Ureter (tissue), 1 donor: Measurements from ENCODE around the gene LMO3. TPM values are rescaled to one million over a fixed set of nuclear protein-coding genes. Genes with fewer than 3 reads are reported as not detected.
A peak's percentile ranks its signal among the peaks of the same experiment; 100 is the strongest.

Source experiments
- DNase-seq: peaks from one replicate; pipeline ENCODE4 v3.0.0-alpha.2; 2020; ENCODE audit warnings: low spot score
- total RNA-seq: library from RNA; stranded (reverse); gene quantifications from one replicate; pipeline ENCODE4 v1.2.4, GENCODE V29; 2023
- donor health status: DM: yes; HTN: yes; CAD: no.

LMO3 gene
- 12.9 TPM for total RNA-seq

DNA sequence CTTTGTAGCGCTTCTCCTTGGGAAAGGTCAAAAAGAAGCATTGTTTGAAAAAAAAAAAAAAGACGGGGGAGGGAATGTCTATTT, at the start of gene LMO3:
Gene LMO3, minus strand, starts transcription at position 46 of the 84 bp plus-strand sequence. CDS start 5,302 bp downstream, outside the sequence.
- no peak for DNase-seq

DNA sequence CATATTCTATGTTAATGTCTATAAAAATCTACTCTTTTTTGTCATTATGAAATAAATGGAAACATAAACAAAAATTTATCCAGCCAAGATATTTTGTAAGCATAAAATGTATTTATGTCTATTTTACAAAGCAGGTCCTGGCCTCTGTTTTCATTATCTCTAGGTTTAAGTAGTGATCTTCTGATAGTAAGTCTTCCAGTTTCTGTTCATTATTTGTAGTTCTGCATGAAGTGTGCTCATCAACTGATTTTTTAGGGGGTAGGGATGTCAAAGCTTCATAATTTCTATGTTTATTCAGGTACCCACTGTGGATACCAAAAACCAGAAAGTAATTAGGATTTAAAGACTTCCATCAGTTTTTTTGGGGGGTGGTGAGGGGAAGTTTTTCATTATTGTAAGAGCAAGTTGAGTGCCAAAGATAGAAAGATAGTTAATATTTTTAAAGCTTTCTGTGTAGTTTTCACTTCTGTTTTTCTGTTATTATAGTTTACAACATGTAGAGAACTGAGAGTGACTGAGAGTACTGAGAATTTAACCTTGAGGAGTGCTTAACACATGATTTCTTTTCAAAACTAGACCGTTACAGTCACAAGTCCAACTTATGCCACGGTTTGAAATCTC, 30.6 kb upstream of the LMO3 start:
- no peak for DNase-seq

DNA sequence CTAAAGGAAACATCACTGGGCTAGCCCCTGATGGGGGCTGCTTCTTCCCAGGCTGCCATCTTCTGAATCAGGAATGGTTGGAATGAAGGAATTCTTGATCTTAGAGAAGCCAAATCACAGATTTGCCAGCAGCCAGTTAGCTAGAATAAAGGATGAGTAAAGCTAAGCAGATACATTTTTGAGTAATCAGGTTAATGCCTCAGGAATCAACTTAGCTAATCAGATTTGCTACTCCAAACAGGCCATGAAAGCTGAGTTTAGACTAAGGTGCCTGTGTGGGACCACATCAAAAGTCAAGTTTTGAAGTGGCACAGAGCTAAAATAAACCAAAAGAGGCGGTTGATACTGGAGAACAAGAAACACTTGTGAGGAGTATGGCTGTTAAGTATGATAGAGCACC, 28.8 kb upstream of the LMO3 start:
- DNase-seq = no peak

DNA sequence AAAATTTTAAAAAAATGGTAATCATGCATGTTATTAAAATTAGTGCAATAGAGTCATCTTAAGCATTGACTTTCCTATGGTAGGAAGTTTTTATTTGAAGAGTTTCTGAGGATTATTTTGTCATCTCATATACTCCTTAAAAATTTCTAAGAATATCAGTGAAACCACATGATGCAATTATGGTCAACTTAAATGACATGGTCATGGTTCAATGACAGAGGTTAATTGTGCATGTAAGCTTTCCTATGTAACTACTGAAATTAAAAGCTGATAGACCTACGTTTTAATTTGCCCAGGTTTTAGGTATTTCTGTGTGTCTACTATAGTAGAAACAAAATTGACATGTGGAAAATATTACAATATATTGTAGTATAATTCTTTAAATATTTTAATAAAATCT, 21.0 kb upstream of the LMO3 start:
- DNase-seq = no peak

DNA sequence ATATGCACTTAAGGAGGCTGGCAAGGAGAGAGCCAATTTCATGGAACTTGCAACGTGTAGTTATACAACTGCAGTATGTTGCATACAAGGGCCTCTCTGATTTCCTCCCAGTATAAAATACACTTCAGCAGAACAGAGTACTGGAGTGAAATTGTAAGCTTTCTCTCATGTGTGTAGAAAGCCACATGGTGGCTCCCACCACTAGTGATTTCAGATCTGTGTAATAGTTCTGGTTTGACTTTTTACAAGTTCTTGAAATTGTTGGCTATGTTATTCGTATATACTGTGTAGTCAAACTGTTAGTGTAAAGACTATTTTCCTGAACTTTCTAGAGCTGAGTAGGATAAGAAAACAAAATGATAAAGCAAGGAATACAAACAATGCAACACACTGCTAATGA, 16.4 kb upstream of the LMO3 start:
- no peak for DNase-seq

DNA sequence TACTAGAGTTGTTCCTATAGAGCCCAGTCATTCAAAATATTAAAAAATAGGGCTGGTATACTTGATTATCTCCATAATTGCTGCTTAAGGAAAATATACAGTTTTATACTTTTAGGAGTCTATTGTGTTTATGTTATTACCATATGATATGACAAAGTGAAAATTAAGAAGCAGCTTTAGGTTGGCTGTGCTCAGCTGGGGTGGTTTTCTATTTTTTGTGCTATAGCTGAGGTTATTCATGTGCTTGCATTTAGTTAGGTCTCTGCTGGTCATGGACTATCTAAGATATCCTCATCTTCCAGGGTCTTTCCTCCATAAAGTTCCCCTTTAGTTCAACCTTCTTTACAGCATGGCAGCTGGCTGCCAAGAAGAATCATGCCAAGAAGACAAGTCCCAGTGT, 13.6 kb upstream of the LMO3 start:
- no peak for DNase-seq

DNA sequence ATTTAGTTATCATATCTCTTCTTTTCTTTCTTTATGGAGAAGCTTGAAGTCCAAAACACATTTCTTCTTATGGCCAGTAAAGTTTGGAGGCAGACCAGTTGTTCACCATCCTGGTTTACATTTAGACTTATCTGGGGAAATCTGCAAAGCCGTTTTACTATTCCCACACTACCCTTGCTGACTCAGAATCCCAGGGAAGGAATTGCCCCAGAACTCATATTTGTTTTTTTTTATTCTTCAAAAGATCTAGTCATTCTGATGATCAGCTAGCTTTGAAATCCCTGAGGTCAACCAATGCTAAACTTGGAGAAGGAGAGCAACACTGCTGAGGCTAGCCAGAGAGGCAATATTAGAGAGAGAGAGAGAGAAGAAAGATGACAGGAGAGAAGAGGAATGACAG, 12.3 kb upstream of the LMO3 start:
- no peak for DNase-seq

DNA sequence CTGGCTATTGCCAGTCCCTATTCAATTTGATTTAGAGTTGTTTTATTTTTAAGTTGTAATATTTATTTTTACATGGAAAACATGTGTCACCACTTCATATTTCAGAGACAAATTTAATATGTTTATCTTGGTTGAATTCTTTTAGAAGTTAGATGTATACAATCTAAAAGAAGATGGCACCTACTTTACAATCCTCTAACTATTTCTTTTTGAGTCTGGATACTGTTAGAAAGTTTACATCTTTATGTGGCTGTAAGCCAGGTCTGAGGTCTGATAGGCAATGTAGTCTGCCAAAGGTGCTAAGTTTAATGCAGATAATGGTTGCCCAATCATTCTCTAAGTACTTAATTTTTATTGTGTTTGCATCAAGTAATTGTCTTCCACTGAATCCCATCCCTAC, 7.2 kb upstream of the LMO3 start:
- DNase-seq = no peak

DNA sequence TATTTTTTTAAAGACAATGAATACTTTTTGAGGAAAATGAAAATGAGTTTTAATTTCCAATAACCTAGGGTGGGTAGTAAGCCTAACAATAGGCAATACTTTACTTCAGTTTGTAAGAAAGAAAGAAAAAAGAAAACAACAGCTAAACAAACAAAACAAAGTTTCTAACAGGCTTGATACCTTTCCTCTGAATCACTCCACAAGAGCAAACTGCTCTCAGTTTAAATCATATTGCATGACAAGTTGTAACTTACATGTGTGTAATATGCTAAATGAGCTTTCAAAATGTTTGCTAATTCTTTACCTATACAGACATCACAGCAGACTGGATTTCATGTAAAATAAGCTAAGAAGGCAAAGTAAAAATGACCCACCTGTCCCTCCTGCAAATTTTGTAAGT, 6.7 kb upstream of the LMO3 start:
- DNase-seq = no peak

DNA sequence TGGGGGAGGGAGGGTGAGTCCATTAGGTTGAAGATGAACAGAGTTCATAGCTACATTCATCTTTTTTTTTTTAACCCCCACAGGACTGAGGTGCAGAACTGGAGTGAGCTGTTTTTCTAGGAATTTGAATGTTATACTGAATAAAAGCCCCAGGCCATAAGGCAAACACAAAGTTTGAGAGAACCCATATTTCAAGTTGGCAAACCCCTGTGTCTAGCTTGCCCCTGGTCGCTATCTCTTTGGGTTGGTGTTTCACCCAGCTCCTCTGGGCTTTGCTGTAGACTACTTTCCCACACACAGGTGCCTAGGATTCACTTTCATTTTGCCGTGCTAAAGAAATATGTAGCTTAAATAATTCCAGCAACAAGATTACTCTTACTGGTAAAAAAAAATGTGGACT, 5.2 kb upstream of the LMO3 start:
- no peak for DNase-seq

DNA sequence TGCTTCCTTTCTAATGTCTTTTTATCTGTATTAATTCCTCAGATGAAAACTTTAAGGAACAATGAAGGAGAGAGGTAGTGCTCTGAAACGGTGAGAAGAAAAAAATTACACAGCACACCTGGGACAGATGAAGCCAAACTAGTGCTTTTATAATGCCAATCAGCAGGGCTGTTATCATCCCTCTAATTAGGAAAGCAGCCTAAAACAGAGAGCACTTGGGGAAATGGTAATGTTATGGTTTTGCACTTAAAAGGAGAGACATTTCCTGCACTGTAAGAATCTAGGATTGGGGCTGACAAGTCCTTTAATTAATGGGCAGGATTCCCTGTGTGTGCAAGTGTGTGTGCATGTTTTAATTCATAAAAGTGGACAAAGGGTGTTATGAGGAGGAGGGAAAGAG, 4.8 kb upstream of the LMO3 start:
- no peak for DNase-seq

DNA sequence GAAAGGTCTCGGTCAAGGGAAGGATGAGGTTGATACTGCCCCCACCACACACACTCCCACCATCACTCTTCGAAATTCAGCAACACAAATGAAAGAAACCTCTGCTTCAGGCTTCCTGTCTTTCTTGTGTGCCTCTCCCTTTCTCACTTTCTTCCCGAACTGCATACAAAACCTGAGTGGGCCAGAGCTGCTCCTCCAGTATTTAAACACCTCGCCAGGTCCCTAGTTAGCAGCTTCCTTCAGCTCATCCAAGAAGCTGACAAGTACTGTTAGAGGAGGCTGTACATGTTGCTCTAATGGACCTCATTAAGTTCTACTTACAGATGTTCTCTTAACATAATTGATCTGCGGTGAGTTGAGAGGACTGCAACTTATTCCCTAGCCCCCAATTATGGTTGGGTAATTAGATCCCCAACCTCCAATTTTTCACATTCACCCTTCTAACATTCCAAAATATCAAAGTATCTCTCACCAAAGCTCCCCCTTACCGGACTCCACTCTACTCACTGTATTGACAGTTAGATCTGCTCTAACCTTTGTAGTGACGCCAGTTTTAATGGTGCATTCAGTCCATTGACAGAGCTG, 4.1 kb upstream of the LMO3 start:
- DNase-seq = no peak

DNA sequence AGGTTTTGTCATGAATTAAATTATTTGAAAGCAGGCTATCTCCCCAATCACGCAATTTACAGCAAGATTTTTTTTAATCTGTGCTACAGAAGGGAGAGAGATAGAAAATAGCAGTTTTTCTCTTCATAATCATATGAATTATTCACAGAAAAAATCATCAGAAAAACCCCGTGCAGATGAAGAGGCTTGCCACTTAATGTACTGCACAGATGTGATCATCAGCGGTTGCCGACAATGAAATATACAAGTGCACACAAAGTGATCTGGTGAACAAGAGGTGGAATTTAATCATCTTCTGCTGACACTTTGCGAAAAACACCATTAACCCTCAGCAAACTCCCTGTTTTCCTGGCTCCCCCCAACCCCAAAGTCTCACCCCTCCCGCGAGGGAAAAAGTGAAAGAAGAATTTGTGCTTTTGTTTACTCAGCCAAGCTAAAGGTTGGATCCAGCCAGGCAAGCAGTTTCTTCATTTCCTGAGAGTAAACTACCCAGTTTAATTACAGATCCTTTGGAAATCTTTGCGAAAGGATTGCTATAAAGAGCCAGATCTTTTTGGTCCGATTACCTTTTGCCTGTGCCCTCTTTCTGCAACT, 3.1 kb upstream of the LMO3 start:
- DNase-seq = no peak

DNA sequence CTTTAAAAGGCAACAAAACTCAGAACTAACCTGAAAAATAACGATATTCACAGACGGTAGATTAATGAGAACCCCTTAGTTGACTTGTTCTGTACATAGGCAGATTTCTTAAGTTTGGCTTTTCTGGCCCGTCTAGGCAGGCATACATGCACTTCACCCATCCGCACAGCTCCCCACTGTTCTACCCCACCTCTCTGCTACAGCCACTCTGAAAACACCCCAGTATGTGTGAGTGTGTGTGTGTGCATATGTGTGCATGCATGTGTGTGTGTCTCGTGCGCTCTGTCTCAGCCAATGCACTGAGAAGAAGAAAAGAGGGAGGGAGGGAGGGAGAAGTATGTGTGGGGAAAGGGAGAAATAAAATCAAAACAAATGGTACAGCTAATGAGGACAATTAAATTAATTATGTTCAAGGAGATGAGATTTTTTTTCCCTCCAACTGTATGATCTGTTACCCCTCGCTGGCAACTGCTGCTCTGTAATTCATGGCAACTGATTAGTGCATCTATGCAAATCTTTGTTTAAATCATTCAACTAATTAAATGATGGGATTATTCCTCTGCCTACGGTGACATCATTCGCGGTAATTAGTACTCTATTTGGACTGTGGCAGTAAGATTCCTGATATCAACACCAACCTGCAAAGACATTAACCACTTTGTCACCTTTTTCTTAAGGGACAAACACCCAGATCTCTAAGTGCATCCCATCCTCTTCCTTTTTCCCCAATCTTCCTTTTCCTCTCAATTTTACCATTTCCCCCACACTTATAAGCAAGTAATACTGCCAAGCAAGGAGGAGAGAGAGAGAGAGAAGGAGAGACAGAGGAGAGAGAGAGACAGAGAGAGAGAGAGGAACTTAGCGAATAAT, 2.2 kb upstream of the LMO3 start:
- DNase-seq = no peak

DNA sequence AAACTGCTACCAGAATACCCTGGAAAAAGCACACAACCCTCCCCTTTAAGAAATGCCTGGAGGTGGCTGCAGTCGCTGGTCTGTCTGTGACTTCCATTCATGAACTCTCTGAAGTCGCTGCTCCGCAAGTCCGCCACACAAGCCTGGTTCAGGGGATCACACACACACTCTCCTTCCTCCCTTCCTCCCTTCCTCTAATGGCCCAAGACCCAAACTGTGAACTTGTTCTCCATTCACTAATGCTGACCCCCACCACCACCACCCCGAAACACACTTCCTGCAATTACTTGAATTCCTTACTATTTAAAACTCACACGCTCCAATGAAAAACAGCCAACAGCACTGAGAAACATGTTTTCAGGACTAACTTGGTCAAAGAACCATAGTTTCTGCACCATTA, 1.0 kb upstream of the LMO3 start:
- no peak for DNase-seq

DNA sequence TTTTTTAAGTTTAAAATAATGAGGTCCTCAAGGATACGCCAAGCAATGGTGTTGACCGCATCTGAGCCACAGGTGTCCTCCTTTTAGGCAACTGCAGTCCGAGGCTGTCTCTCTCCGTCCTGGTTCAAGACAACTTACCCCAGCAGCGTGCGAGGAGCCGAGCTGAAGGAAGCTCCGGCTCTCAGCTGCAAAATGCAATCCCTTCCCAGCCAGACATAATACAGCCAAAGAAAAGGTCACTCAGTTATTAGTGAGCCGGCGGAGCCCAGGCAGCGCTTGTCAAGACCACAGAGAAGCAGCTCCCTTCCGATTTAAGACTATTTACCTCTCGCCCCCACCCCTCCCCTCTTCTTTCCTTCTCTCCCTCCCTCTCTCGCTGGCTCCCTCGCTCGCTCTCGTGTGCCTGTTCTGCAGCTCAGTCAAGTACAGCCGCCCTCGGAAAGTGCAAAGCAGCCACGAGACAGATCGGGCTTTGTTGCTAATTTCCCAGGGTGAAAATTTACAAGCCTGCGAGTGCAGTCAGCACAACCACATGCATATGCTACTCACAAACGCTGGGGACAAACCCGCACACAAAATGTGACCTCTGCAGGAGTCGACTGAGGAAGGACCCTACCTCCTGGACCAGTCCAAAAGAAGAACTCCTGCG, 363 bp upstream of the LMO3 start:
- DNase-seq = peak; percentile 51

DNA sequence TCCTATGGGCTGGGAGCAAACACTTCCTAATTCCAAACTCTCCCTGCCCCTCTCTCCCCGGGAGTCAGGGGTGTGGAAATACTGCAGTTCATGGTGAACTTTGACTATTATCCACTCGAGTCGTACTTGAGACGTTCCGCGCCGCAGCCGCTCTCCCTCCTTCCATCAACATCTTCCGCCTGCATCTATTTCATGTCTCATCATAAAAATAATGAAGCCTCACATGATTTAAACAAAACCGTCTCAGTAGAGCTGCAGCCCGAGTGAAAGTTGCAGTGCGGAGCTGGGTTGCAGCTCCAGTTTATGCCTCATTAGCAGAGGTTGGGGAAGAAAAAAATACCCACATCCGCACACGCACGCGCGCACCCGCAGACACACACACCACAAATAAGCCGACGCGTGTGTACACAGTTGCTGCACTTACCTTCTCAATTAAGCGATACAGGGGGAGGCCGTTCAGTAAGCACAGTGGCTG, 283 bp downstream of the LMO3 start:
- DNase-seq = no peak

DNA sequence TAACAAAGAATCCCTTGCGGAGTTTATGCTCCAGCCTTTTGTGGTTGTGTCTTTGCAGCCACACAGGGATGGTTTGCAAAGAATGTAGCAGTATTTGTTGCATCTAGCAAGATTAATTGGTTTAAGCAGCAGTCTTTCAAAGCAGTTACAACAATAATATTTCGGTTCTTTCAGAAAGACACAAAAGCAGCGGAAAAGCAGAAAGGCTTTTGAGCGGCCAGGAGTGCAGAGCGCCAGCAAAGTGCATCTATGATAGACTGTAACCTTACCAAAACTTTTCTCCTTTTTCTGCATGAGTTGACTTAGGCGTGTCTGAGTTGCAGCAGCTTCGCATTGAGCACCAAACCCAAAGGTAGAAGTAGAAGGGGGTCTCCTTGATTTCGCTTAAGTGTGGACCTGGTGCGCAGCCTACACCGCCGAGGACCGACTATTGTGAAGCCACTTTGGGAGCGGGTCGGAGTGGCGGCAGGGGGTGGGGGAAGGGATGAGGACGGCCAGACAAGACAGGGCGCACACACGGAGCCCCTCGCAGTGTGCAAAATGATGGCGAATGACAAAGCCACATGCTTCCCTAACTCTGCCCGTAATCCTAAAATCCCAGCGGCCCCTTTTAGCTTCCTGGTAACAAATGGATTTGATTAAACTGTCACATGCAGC, 1.2 kb downstream of the LMO3 start:
- DNase-seq = no peak

DNA sequence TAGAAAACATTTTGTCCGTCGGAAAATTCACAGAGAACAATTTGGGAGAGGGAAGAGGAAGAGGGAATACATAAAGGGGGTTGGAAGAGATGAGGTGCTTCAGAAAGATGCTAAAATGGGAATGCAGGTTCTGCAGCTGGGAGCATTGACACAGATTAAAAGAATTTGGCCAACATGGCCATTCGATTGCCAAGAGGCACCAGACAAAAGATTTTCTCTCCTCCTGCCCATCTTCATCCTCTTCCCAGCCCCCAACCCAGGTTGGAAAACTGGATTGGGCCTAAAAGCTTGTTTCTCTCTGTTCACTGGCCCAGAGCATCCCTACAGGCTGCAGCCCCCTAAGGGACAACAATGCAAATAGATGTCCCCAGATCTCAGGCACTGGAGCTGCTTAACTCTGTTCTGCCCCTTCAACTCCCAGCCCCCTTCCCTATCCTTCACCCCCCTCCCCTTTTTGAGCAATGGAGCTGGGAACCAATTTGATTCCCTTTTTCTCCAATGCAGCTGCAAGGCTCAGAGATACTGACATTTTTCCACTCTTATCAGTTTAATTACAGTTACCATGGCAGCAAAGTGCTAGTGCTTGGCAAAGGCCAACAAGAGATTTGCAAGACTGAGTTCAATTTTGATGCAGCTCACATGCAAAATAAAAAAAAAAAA, 1.9 kb downstream of the LMO3 start:
- DNase-seq = no peak

DNA sequence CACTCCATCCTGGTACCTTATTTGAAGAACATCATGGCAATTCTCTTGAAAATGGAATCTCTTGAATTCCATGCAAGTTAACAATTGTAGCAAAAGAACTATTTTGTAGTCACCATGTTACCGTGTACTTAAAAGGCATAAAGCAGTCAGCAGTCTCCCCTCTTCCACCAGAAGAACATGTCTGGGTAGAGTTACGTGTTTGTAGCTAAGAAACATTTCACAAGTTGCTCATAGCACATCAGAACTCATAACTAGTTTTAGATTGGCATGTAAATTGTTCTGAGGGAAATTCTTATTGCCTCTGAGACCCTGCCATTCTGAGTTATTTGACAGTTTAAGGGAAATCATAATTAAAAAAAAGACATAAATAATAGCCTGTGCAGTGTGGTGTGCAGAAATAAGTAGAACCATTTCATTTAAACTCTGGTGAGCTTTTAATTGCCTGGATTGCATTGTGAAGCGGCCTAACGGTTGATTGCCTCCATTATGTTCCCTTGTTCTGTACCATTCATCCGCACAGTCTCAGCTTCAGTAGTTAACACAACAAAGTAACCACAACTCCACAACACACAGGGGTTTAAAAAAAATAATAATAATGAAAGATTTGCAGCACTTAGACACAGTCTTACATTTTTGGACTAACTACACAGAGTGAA, 2.6 kb downstream of the LMO3 start:
- no peak for DNase-seq

DNA sequence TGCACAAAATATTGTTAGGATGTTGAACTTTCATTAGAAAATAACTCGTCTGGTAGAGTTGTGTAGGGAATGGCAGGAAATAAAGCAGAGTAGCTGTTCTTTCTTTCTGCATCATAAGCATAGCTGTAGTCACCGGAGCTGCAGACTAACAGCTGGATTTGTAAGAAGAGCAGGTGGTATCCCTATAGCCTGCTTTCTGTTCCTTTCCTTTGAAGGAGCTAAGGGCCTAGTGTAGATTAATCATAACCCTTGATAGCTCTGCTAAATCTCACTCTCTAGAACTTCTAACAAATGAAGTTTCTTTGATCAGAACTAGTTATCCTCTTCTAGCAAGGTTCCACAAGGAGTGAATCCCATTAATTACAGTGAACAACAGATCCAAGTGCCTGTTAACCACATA, 3.5 kb downstream of the LMO3 start:
- no peak for DNase-seq
